CD14-positive monocyte (primary cell): ENCODE measurements around the gene ADK. TPM values are rescaled to one million over a fixed set of nuclear protein-coding genes. Genes with fewer than 3 reads are reported as not detected.

ENCODE experiments used
- DNase-seq, 3 donors: peaks; one replicate each; pipeline ENCODE4 v3.0.0-alpha.2; 2011 to 2022
- H2AFZ ChIP-seq: 2 replicates; pipeline ENCODE4 v1.6.0; 2012; ENCODE audit warnings: mild to moderate bottlenecking, low read depth, low read length, inconsistent platforms; ENCODE audit not compliant: insufficient read depth, poor library complexity, severe bottlenecking
- H3K27ac ChIP-seq, 2 donors: 1 replicate in 1 of 2; 2 replicates in 1 of 2; pipeline ENCODE4 v1.5.1; 2012 to 2013; ENCODE audit warnings: low read length in 2 of 2, control low read depth in 1 of 2, inconsistent platforms in 1 of 2, low read depth in 1 of 2, mild to moderate bottlenecking in 1 of 2
- H3K27me3 ChIP-seq, 2 donors: one replicate each; pipeline versions ENCODE4 v1.6.0 to v1.6.1; 2011 to 2013; ENCODE audit warnings: low read length in 2 of 2; ENCODE audit not compliant: control insufficient read depth in 2 of 2, insufficient read depth in 2 of 2
- H3K36me3 ChIP-seq, 2 donors: replicated peaks in 1 of 2; 1 replicate in 1 of 2; 2 replicates in 1 of 2; pipeline versions ENCODE4 v1.5.1 to v1.6.1; 2012 to 2013; ENCODE audit warnings: low read length in 2 of 2, control low read depth in 1 of 2, inconsistent platforms in 1 of 2, mild to moderate bottlenecking in 1 of 2; ENCODE audit not compliant: insufficient read depth in 2 of 2, control insufficient read depth in 1 of 2
- H3K4me1 ChIP-seq, 2 donors: 1 replicate in 1 of 2; 2 replicates in 1 of 2; pipeline versions ENCODE4 v1.5.1 to v1.6.1; 2012 to 2013; ENCODE audit warnings: low read length in 2 of 2, control low read depth in 1 of 2, inconsistent platforms in 1 of 2, mild to moderate bottlenecking in 1 of 2, moderate library complexity in 1 of 2; ENCODE audit not compliant: insufficient read depth in 2 of 2, control insufficient read depth in 1 of 2
- H3K4me2 ChIP-seq: replicated peaks from 2 replicates; pipeline ENCODE3; 2012; ENCODE audit warnings: low read length, moderate library complexity, mild to moderate bottlenecking; ENCODE audit not compliant: poor library complexity, severe bottlenecking; ENCODE audit errors: extremely low read depth
- H3K4me3 ChIP-seq, 3 experiments: fragments of 200-600 bp in 1 of 3; sonication (generic) in 1 of 3; replicated peaks in 1 of 3; 1 replicate in 2 of 3; 2 replicates in 1 of 3; pipeline ENCODE4 v1.5.1; 2011 to 2013; ENCODE audit warnings: low read length in 3 of 3, mild to moderate bottlenecking in 3 of 3, control low read depth in 2 of 3, low read depth in 2 of 3, inconsistent platforms in 1 of 3, moderate library complexity in 1 of 3
- H3K79me2 ChIP-seq: 2 replicates; pipeline ENCODE4 v1.6.0; 2012; ENCODE audit warnings: mild to moderate bottlenecking, control low read depth, inconsistent platforms, low read length, moderate library complexity; ENCODE audit not compliant: insufficient read depth
- H3K9ac ChIP-seq: 2 replicates; pipeline ENCODE4 v1.6.0; 2017; ENCODE audit warnings: low read length, mild to moderate bottlenecking; ENCODE audit not compliant: insufficient read depth, poor library complexity, severe bottlenecking
- H3K9me3 ChIP-seq, 2 donors: replicated peaks in 1 of 2; 1 replicate in 1 of 2; 2 replicates in 1 of 2; pipeline versions ENCODE4 v1.5.1 to v1.6.1; 2012 to 2013; ENCODE audit warnings: low read length in 2 of 2, control low read depth in 1 of 2; ENCODE audit not compliant: control insufficient read depth in 1 of 2, insufficient read depth in 1 of 2
- H4K20me1 ChIP-seq: 2 replicates; pipeline ENCODE4 v1.6.0; 2012; ENCODE audit warnings: mild to moderate bottlenecking, low read length, control low read depth, moderate library complexity; ENCODE audit not compliant: insufficient read depth
- H3K27ac Mint-ChIP-seq, 7 donors: one replicate each; pipeline ENCODE4 v1.8.0; 2020; ENCODE audit warnings: mild to moderate bottlenecking in 7 of 7, mixed read lengths in 7 of 7, moderate library complexity in 6 of 7, inconsistent platforms in 2 of 7
- H3K27me3 Mint-ChIP-seq, 3 donors: one replicate each; pipeline ENCODE4 v1.8.0; 2021 to 2022; ENCODE audit warnings: low read depth in 3 of 3, mild to moderate bottlenecking in 3 of 3, mixed read lengths in 3 of 3, moderate library complexity in 3 of 3, inconsistent platforms in 1 of 3
- H3K36me3 Mint-ChIP-seq, 2 donors: one replicate each; pipeline ENCODE4 v1.8.0; 2020; ENCODE audit warnings: mixed read lengths in 2 of 2, inconsistent platforms in 1 of 2, mild to moderate bottlenecking in 1 of 2
- H3K4me1 Mint-ChIP-seq: one replicate; pipeline ENCODE4 v1.8.0; 2020; ENCODE audit warnings: mild to moderate bottlenecking, mixed read lengths
- H3K4me3 Mint-ChIP-seq, 2 donors: one replicate each; pipeline ENCODE4 v1.8.0; 2020; ENCODE audit warnings: mild to moderate bottlenecking in 2 of 2, mixed read lengths in 2 of 2, moderate library complexity in 1 of 2
- H3K9me3 Mint-ChIP-seq, 7 donors: one replicate each; pipeline ENCODE4 v1.8.0; 2020 to 2022; ENCODE audit warnings: mixed read lengths in 7 of 7, mild to moderate bottlenecking in 6 of 7, moderate library complexity in 6 of 7, inconsistent platforms in 2 of 7
- CTCF ChIP-seq: fragments of 200-600 bp; IDR thresholded peaks from one replicate; pipeline ENCODE4 v1.8.0; 2022; ENCODE audit warnings: antibody characterized with exemption, mild to moderate bottlenecking
- WGBS: methylation state at CpG from one replicate; pipeline ENCODE4 v1.1.5; 2013; ENCODE audit warnings: missing lambda C conversion rate; ENCODE audit not compliant: insufficient coverage; 5-methylcytosine and 5-hydroxymethylcytosine counted together
- intact Hi-C, 2 donors: fragments of 100-400 bp; cut with micrococcal nuclease; formaldehyde crosslinking; loops; one replicate each; pipeline versions ENCODE4 v1.15.0 to v1.15.1; 2023
- polyA plus RNA-seq, 3 donors: library from polyadenylated mRNA; depleted of rRNA in 1 of 3; unstranded in 2 of 3; stranded (reverse) in 1 of 3; fragments of 300-500 nt in 2 of 3; fragments of >200 nt in 1 of 3; fragmentation: Illumina TruSeq in 2 of 3; gene quantifications; 1 replicate in 2 of 3; 2 replicates in 1 of 3; pipeline ENCODE4 v1.2.3, GENCODE V29; 2012 to 2021

Gene ADK
- polyA plus RNA-seq, 3 donors: 6.4 to 38.2 (median 35.7) TPM

DNA sequence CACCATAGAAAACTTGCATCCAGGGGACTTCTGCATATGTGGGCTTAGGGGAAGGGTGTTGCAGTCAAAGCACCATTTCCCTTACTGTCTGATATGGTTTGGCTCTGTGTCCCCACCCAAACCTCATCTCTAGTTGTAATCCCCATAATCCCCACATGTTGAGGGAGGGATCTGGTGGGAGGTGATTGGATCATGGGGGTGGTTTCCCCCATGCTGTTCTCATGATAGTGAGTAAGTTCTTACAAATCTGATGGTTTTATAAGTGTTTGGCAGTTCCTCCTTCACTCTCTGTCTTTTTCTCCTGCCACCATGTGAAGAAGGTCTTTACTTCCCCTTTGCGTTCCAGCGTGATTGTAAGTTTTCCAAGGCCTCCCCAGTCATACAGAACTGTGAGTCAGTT, 177.4 kb downstream of the ADK start:
- Histone ChIP-seq H2AFZ (no peak overlapping the region), H3K4me2 (no peak overlapping the region), H3K79me2 (no peaks in the 10 kb centered on the region), H3K9ac (no peak overlapping the region), H3K27ac (peak overlapping the region; percentile 4 to 60), H3K9me3 (no peaks in the 10 kb centered on the region), H3K27me3 (no peaks in the 10 kb centered on the region), H3K4me1 (peaks cover 9 to 22% of the 10 kb centered on the region in 2 donors), H3K36me3 (peaks cover 0 to 6% of the 10 kb centered on the region in 2 donors), H3K4me3 (no peak overlapping the region), H4K20me1 (no peaks in the 10 kb centered on the region)
- Mint-ChIP-seq H3K27me3 (no peaks in the 10 kb centered on the region), H3K36me3 (peaks cover 13 to 18% of the 10 kb centered on the region in 2 donors), H3K27ac (peak overlapping the region; percentile 70 to 89 (median 85)), H3K9me3 (peaks cover 0 to 7% (median 2%) of the 10 kb centered on the region in 7 donors), H3K4me1 (peaks cover 13% of the 10 kb centered on the region), H3K4me3 (no peak overlapping the region)
- WGBS: no CpG with 5 or more reads among the region's 2 CpGs
- TF ChIP-seq CTCF: no peak
- peak; percentile 83 to 95 (median 84) for DNase-seq
- intact Hi-C loops: no loop called here

GRCh38 chr10:74329873-74330272, 178.9 kb downstream of the ADK start:
- peak in 1 of 3 donors; percentile 48 for DNase-seq
- intact Hi-C loops: no loop called here
- WGBS: no CpG with 5 or more reads among the region's 2 CpGs
- H3K36me3 ChIP-seq: peaks cover 0 to 6% of the 10 kb centered on the region in 2 donors
- no peak overlapping the region for H3K4me3 Mint-ChIP-seq
- no peak overlapping the region for H3K27ac Mint-ChIP-seq
- H3K9me3 Mint-ChIP-seq: peaks cover 0 to 3% (median 0%) of the 10 kb centered on the region in 7 donors
- H3K4me3 ChIP-seq: no peak overlapping the region
- H3K9ac ChIP-seq: no peak overlapping the region
- no peak overlapping the region for H3K4me2 ChIP-seq
- no peak overlapping the region for H2AFZ ChIP-seq
- H3K4me1 ChIP-seq: peaks cover 9 to 22% of the 10 kb centered on the region in 2 donors
- H3K4me1 Mint-ChIP-seq: peaks cover 14% of the 10 kb centered on the region
- no peaks in the 10 kb centered on the region for H3K9me3 ChIP-seq
- peaks cover 3% of the 10 kb centered on the region for H3K79me2 ChIP-seq
- peaks cover 0 to under 1% (median 0%) of the 10 kb centered on the region in 3 donors for H3K27me3 Mint-ChIP-seq
- H3K27ac ChIP-seq: no peak overlapping the region
- TF ChIP-seq CTCF: no peak
- H4K20me1 ChIP-seq: no peaks in the 10 kb centered on the region
- peaks cover 6 to 8% of the 10 kb centered on the region in 2 donors for H3K36me3 Mint-ChIP-seq
- H3K27me3 ChIP-seq: no peaks in the 10 kb centered on the region
